ENCODE results near the gene USH2A.

USH2A gene

DNA sequence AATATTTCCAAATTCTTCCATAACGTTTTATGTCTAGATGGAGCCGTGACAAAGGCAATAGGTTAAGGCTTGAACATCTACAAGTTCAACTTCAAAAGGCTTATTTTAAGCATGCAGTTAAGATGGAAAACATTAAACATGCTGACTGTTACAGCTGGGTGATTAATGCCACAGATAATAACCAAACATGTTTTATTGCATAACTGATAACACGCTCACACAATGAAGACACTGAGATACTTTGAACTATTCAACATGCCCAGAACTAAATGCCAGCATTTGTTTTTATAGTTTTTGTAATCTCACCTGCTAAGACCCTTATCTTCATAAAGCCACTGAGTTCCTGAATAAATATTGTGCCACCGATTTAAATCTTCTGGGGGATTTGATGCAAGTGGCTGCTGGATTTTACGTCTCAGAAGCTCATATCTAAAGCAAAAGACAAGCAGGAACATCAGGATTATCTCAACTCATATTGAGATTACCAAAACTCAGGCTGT lies 545.7 kb downstream of the USH2A start:
- no peak for DNase-seq (ENCODE audit: low read depth in 2 of 3, low spot score in 1 of 3)

DNA sequence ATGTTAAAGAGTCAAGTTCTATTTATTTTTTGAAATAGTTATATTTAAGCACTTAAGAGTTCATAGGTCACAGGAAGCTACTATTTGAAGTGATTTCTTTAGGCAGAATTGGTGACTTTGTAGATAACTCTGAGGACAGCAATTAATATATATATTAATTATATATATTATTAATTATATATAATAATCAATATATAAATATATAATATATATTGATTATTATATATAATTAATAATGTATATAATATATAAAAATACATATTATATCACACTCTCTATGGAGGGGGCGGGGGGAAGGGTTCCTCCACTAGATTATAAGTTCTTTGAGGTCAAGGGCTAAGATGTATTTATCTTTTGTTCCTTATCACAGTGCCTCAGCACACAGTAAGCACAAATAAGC lies 547.5 kb downstream of the USH2A start:
- no peak for DNase-seq (ENCODE audit: low read depth in 2 of 3, low spot score in 1 of 3)

DNA sequence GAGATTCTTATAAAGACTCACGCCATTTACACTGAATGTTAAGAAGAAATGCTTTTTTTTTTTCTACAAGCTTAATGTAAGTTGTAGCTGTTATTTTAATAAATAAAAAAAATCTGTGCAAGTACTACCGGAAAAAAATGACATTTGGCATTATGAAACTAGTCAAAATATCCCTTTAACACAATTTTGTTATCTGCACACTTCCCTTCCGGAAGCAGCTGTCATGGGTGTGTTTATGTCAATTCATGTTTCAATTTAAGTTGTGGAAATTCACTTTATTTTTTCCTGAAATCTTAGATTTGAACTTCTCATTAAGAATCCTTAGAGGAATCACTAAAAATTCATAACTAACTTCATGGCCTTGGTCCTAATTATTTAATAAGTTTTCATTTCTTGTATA lies 548.0 kb downstream of the USH2A start:
- no peak for DNase-seq (ENCODE audit: low read depth in 2 of 3, low spot score in 1 of 3)

DNA sequence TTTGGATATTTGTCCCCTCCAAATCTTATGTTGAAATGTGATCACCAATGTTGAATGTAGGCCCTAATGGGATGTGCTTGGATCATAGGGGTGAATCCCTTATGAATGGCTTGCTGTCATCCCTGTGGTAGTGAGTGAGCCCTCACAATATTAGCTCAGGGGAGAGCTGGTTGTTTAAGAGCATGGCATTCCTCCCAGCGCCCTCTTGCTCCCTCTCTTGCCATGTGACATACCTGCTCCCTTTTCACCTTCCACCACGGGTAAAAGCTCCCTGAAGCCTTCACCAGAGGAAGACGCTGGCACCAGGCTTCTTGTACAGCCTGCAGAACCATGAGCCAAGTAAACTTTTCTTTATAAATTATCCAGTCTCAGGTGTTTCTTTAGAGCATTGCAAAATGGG lies 550.6 kb downstream of the USH2A start:
- no peak for DNase-seq (ENCODE audit: low read depth in 2 of 3, low spot score in 1 of 3)

DNA sequence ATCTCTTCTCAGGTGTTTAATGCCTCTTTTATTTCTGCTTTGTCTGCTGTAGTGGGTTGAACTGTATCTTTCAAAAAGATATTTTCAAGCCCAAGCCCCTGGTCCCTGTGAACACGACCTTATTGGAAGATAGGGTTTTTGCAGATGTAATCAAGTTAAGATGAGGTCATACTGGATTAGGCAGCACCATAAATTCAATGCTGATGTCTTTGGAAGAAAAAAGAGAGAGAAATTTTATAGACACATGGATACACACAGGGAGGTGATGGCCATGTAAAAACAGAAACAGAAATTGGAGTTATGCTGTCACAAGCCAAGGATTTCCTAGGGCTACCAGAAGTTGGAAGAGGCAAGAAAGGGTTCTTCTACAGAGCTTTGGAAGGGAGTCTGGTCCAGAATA lies 554.7 kb downstream of the USH2A start:
- DNase-seq (ENCODE audit: low read depth in 2 of 3, low spot score in 1 of 3): no peak

DNA sequence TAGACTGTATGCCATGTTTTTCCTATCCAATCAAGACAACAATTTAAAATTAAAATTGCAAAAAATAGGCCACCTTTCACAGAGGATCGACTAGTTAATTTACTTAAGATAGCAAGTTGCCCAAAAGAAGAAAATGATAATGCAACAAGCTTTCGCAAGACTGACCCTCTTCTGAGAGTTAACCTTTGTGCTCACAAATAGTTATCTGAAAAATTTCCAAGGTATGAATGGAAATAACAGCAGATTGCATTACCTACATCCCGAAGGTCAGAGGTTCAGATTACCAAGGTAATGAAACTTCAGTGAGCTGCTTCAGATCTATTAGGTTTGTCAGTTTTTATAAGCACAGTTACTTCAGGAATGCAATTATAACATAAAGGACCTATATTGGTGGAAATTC lies 558.2 kb downstream of the USH2A start:
- DNase-seq (ENCODE audit: low read depth in 2 of 3, low spot score in 1 of 3): no peak

DNA sequence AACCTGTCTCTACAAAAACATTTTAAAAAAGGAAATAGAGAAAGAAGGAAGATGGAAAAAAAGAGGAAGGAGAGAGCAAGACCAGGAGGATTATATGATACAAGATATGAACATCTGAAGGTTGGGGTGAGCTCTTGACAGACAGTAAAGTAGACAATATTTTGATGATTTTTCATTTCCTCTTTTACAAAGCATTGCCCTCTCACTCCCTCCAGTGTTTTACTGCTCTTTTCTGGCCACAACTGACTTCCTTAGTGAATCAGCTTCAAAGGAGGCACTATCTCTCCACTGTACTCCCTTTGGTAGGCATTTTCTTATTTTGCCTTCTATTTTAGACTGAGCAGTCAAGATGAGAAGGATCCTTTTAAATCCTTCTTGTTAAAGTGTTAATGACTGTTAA lies 559.5 kb downstream of the USH2A start:
- no peak for DNase-seq (ENCODE audit: low read depth in 2 of 3, low spot score in 1 of 3)

DNA sequence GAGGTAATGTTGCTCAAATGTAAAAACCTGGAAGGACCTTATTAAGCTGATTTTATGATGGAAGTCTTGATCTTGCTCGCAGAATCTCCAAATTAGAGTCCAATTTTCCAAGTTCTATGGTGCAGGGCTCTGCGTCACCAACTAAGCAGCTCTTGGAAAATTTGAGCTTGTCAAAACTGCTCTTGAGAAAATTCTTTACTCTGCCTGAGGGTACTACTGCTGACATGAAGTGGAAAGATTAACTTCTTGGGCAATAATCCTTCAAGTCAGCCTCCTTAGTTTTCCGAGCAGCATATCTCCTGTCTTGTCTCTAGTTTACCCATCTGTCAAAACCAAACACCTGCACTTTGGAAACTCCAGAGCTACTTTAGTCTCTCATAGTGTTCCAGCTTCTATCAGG lies 562.4 kb downstream of the USH2A start:
- DNase-seq (ENCODE audit: low read depth in 2 of 3, low spot score in 1 of 3): no peak

DNA sequence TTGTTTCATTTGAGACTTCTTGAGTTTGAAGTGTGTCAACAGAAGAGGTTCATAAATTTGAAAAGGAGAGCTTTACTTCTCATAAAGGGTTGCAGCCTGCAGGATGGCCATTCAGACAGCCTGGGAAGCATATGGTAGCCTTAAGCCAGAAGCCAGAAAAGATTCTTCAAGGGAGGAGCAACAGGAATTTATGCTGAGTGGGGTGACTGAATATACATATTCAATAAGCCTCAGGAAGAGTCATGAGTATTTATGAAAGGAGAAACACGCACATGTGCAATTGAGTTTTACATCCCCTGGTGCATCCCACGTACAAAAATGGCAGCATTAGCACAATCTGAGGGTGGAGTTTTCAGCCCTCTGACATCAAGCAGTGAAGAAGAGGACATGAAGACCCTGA lies 565.9 kb downstream of the USH2A start:
- no peak for DNase-seq (ENCODE audit: low read depth in 2 of 3, low spot score in 1 of 3)

DNA sequence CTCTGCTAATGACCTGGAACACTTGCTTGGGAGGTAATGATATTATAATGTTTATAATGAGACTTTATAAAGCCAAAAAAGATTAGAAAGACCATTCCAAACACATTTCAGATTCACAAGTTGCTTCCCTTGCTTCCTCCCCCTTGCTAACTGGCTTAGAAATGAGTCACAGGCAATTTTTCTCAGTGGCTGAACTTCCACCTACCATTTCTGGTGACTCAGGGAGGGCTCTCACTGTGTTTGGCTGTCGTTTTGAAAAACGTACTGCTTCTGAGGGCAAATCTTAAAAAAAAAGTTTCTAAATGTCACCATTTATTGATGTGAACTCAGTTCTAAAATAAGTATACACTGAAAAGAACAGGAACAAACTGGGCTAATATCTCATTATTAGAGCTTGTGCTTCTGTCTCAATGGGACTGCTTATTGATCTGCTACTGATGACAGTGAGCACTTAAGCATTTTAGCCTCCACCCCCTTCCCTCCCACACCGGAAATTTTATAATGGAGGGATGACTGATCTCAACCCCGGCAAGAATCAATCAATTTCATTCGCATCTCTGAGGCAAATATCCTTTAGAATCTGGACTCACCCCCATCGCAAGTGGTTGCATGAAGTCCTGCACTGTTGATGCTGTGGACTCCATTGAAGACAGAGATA lies 577.9 kb downstream of the USH2A start:
- no peak for DNase-seq (ENCODE audit: low read depth in 2 of 3, low spot score in 1 of 3)

DNA sequence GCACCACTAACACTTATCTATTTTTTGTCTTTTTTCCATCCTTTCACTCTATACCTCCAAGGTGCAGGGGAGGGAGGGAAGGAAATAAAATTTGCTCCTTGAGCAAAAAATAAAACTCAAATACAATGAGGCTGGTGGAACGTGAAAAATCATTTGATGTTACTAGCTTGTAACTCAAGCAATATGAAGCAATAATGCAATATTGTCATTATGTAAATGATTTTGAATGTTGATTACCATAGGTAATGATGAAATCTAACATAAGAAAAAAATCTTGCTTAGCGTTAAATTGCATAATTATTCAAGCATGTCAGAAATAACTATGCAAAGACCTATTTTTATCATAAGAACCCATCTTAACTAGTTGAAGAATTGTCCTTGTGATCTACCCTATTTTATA lies 578.5 kb downstream of the USH2A start:
- DNase-seq (ENCODE audit: low read depth in 2 of 3, low spot score in 1 of 3): no peak

DNA sequence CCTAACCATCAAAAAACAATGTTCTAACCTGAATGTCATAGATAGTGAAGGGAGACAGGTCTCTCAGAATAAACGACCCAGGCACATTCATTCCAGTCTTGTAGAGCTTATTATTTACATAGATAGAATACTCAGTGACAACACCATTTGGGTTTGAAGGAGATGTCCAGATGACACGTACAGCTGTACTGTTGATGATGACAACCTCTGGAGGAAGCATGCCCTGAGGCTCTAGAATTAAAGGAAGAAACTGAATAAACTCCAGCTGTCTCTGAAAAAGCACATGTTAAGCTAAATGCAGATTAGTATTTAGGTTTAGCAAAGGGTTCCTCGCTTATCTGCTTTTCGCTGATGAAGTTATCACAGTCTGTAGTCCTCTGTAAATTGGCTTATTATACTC lies 579.0 kb downstream of the USH2A start:
- DNase-seq (ENCODE audit: low read depth in 2 of 3, low spot score in 1 of 3): no peak

DNA sequence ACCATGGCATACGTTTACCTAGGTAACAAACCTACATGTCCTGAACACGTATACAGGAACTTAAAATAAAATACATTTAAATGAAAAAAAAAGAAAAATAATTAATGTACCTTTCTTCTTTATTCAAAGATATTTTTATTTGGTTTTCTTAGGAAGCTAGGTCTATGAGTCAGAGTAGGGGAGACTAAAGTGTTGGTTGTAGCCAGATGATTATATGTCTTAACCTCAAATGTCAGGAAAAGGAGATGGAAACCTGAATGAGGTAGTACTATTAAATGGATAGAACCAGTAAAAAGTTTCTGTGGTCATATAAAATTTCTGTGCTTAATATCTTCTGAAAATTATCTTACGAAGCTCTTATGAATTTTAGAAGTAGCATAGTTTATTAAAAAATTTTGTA lies 580.3 kb downstream of the USH2A start:
- no peak for DNase-seq (ENCODE audit: low read depth in 2 of 3, low spot score in 1 of 3)

DNA sequence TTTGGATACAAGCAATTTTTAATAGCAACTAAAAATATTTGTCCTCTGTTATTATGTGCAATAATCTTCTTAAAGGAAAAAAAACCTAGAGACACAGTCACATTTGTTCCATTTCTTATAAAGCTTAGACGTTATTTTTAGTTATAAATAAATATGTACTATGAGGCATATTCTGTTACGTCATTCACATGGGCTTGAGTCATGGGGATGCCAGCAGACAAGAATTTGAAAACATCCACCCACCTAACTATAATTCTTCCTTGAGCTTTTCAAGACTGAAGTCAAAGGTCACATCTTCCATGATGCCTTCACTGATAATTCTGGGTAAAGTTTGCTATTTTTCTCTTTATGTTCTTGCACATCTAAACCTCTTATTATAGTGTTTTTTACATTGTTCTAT lies 587.3 kb downstream of the USH2A start:
- DNase-seq (ENCODE audit: low read depth in 2 of 3, low spot score in 1 of 3): no peak

DNA sequence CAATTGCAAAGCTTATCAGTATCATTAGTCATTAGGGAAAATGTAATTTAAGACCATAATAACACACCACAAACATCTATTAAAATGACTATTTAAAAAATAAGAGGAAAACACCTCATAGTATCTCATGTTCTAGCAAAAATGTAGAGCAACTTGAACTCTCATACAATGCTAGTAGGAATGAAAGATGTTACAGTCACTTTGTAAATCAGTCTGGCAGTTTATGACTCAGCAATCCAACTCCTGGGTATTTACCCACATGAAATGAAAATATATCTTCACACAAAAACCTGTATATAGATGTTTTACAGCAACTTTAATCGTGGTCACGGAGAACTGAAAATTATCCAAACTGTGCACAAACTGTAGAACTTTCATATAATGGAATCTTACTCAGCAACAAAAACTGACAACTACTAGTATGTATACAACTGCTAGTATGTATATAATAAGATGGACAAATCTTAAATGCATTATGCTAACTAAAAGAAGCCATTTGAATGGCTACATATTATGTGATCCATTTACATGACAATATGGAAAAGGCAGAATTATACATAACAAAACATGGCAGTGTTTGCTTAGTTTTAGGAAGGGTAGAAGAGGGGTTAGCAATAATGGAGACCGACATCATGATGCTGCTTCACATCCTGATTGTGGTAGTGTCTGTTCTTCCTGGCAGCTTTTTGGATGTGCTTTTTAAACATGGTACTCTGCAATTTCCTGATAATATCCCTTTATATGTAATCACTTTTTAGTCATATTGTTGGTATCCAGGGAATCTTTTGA lies 589.1 kb downstream of the USH2A start:
- DNase-seq (ENCODE audit: low read depth in 2 of 3, low spot score in 1 of 3): no peak

DNA sequence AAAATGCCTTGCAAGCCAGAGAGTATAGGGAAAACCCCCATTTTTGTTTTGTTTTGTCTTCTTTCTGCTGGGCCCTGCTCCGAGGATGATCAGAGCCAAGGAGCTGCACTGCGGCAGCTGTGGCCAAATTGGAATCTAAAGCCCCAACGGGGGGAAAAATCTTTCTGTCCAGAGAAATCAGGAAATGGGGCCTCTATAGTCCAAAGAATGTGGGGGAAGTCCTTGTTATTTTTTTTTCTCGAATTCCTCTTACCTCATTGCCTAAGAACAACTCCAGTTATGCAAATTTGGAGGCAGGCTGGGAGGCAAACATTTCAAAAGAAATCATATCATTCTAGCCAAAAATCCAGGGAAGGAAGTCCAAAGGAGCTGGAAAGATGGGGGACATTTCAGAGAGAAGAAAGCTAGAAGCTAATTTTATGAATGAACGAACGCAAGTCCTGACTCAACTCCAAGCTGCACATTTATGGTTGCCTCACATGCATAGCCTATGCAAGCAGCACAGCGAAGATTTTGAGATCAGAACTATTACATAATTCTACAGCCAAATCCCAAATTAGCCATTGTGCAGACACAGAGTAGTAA lies 592.9 kb downstream of the USH2A start:
- no peak for DNase-seq (ENCODE audit: low read depth in 2 of 3, low spot score in 1 of 3)

DNA sequence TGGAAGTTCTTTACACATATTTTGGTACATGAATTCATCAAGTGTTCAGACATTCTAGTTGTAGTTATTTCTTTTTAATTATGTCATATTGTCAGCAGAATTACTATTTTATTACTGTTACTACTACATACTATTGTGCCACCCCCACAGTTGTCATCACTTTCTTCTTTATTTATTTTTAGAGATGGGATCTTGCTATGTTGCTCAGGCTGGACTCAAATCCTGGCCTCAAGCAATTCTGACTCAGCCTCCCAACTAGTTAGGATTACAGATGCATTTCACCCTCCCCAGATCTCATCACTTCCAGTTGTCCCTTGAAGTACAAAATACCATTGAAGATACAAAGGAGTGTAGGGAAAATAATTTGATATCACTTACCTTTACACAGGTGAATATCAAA lies 598.2 kb downstream of the USH2A start:
- no peak for DNase-seq (ENCODE audit: low read depth in 2 of 3, low spot score in 1 of 3)

DNA sequence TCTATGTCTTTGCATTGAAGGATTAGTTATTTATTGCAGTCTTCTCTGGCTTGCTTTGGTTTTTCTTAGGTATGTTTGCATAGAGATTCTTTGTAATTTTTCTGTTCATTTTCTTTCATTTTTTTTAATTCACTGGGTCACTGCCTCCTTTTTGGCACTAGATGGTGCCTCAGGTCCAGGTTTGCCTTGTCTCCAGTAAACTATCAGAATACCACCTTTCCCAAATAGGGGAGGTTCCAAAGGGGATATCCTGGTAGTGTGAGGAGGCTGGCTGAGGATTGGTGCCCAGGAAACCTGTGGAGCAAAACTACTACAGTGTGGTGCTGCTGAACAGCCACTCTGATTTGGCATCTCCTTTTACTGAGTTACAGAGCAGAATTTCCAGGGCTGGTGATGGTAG lies 599.0 kb downstream of the USH2A start:
- no peak for DNase-seq (ENCODE audit: low read depth in 2 of 3, low spot score in 1 of 3)

DNA sequence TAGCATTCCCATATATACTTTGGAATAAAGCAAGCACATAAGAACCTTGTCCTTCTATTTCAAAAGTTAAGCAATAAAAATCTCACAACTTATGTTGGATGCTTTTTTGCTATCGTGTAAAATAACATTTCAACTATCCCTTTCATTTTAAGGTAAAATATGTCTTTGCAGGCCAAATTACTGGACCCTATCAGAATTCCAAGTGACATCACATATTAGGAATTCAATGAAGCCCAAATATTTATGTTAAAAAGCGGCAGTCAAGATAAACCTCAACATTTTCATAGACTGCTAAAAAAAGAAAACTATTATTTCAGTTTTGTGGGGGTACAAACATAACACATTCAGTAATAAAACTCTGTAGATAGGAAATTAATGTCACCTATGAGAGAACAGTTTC lies 604.1 kb downstream of the USH2A start:
- no peak for DNase-seq (ENCODE audit: low read depth in 2 of 3, low spot score in 1 of 3)

DNA sequence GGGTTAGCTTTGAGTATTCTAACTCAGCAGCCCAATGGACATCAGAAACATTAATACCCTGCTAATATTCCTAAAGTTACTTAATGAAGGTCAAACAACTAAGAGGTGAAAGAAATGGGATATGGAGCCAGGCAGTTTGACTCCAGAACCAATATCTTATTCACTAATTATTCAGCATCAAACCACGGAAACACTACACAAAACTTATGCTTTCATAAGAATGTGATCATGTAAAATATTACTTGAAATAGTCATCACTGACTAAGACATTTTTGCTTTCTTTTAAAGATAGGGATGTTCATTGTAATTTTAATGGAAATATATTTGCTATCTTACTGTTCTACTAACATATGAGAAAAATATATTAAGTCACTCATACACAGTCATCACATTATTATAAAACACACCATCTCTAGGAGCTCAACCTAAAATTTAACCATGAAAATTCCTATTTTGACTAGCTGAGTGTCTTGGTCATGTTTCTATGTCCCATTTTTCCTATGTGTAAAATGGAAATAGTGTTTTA lies 615.3 kb downstream of the USH2A start:
- DNase-seq (ENCODE audit: low read depth in 2 of 3, low spot score in 1 of 3): no peak

DNA sequence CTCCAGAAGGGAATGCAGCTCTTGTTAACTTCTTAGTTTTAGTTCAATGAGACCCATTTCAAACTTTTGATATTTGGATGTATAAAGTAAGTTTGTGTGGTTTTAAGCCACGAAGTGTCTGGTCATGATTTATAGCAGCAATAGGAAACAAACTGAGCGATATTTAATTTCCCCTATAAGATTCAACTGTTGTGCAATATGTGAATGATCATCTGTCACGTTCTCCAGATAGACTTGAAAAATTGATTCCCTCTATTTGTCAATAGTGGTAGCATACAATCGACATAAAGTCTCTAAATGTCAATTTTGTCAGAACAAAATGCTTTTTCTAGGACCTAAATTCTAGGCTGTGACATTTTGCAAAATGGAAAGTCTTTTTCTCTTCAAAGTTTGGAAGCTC lies 616.0 kb downstream of the USH2A start:
- no peak for DNase-seq (ENCODE audit: low read depth in 2 of 3, low spot score in 1 of 3)

DNA sequence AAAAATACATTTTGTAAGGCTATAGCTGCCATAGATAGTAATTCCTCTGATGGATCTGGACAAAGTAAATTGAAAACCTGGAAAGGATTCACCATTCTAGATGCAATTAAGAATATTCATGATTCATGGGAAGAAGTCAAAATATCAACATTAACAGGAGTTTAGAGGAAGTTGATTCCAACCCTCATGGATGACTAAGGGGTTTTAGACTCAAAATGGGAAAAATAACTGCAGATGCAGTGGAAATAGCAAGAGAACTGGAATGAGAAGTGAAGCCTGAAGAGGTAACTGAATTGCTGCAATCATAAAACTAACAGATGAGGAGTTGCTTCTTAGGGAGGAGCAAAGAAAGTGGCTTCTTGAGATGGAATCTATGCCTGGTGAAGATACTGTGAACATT lies 625.4 kb downstream of the USH2A start:
- DNase-seq (ENCODE audit: low read depth in 2 of 3, low spot score in 1 of 3): no peak

All from stimulated activated CD4-positive, alpha-beta T cell treated with anti-CD3 and anti-CD28 coated beads, Interleukin-12 subunit alpha, Interleukin-12 subunit beta, amount 100 ng/mL, for 48 hours (primary cell).